Panc1 (cell line): Measurements from ENCODE around the gene TBC1D22A. TPM values are rescaled to one million over a fixed set of nuclear protein-coding genes. Genes with fewer than 3 reads are reported as not detected.

Source experiments
- ATAC-seq: fragments of 200-7000 bp; cut with Tn5 transposase; 2 replicates; pipeline ENCODE4 v1.9.1; 2020; ENCODE audit warnings: mild to moderate bottlenecking, moderate library complexity
- BruUV-seq: library from RNA; stranded (reverse); fragments of 400-500 nt; replicated peaks from 2 replicates; lab custom pipeline; 2021; lab: Mats Ljungman, UMichigan
- CTCF ChIA-PET: fragments of 300-600 bp; sonication (Branson Sonifier 250); formaldehyde crosslinking; loops from one replicate; lab custom pipeline; 2022; ENCODE audit warnings: antibody characterized with exemption; lab: Charles Lee
- POLR2A ChIA-PET: fragments of 300-600 bp; sonication (Branson Sonifier 250); formaldehyde crosslinking; loops from one replicate; lab custom pipeline; 2022; ENCODE audit warnings: antibody characterized with exemption; lab: Charles Lee
- DNase-seq: peaks from one replicate; pipeline ENCODE4 v3.0.0-alpha.2; 2010; ENCODE audit warnings: low read depth, low spot score
- H3K27ac ChIP-seq: 2 replicates; pipeline ENCODE4 v1.5.1; 2011; ENCODE audit warnings: mild to moderate bottlenecking, low read length, inconsistent platforms
- H3K27me3 ChIP-seq: fragments of 200-500 bp; sonication (Bioruptor generic); 2 replicates; pipeline ENCODE4 v1.6.0; 2014; ENCODE audit warnings: low read length, inconsistent platforms; ENCODE audit not compliant: control insufficient read depth, insufficient read depth
- H3K36me3 ChIP-seq: fragments of 200-500 bp; sonication (Bioruptor generic); 2 replicates; pipeline ENCODE4 v1.5.1; 2014; ENCODE audit warnings: inconsistent platforms, mild to moderate bottlenecking, low read length, moderate library complexity; ENCODE audit not compliant: control insufficient read depth, insufficient read depth
- H3K4me1 ChIP-seq: 2 replicates; pipeline ENCODE4 v1.5.1; 2011; ENCODE audit warnings: inconsistent platforms, mild to moderate bottlenecking, low read length, moderate library complexity; ENCODE audit not compliant: control insufficient read depth, insufficient read depth
- H3K4me3 ChIP-seq, 2 experiments: 2 replicates each; pipeline ENCODE4 v1.5.1; 2011 to 2012; ENCODE audit warnings: low read depth in 2 of 2, low read length in 2 of 2, mild to moderate bottlenecking in 2 of 2, inconsistent platforms in 1 of 2, moderate library complexity in 1 of 2
- H3K9me3 ChIP-seq: fragments of 200-500 bp; sonication (Bioruptor generic); 2 replicates; pipeline ENCODE4 v1.5.1; 2014; ENCODE audit warnings: low read depth, mild to moderate bottlenecking, inconsistent platforms, low read length, moderate library complexity; ENCODE audit not compliant: control insufficient read depth, insufficient read depth
- CTCF ChIP-seq: fragments of 450-650 bp; IDR thresholded peaks from 2 replicates; pipeline ENCODE4 v1.5.1; 2017; ENCODE audit warnings: mild to moderate bottlenecking
- POLR2AphosphoS5 ChIP-seq: IDR thresholded peaks from 2 replicates; pipeline ENCODE4 v1.6.1; 2012; ENCODE audit warnings: mild to moderate bottlenecking, low read depth, low read length, moderate library complexity
- REST ChIP-seq, 2 experiments: IDR thresholded peaks; 2 replicates each; pipeline ENCODE4 v1.6.1; 2011 to 2012; ENCODE audit warnings: low read depth in 2 of 2, control low read depth in 1 of 2, low read length in 1 of 2, mild to moderate bottlenecking in 1 of 2, moderate library complexity in 1 of 2; ENCODE audit not compliant: insufficient read depth in 1 of 2
- SIN3A ChIP-seq: IDR thresholded peaks from 2 replicates; pipeline ENCODE4 v1.6.1; 2012; ENCODE audit warnings: low read depth, mild to moderate bottlenecking, low read length, moderate library complexity, borderline replicate concordance; ENCODE audit not compliant: insufficient read depth
- in situ Hi-C: cut with HindIII; loops from 2 replicates; pipeline ENCODE4 v1.10.0; 2016; ENCODE audit warnings: low sequenced_read_pairs, low pct_unique_long_range_greater_than_20kb
- intact Hi-C: fragments of 100-400 bp; cut with micrococcal nuclease; formaldehyde crosslinking; loops from one replicate; pipeline ENCODE4 v1.10.0; 2022; ENCODE audit not compliant: unreplicated experiment
- total RNA-seq: library from RNA; stranded (reverse); gene quantifications from one replicate; pipeline ENCODE4 v1.2.1, GENCODE V29; 2021; ENCODE audit not compliant: unreplicated experiment

TBC1D22A gene
- total RNA-seq, 1 experiment from 2014 or later, result 28.7 TPM

GRCh38 chr22:47017245-47017644, 254.8 kb downstream of the TBC1D22A start:
- POLR2A ChIA-PET, result no interaction called here
- BruUV-seq, result no TSS peak
- DNase-seq (no peak), ATAC-seq (no peak)
- TF ChIP-seq SIN3A (no peak), CTCF (no peak)
- Histone ChIP-seq H3K4me3 (no peak overlapping the region), H3K36me3 (no peaks in the 10 kb centered on the region), H3K9me3 (no peaks in the 10 kb centered on the region), H3K27ac (no peak overlapping the region), H3K4me1 (no peaks in the 10 kb centered on the region), H3K27me3 (no peaks in the 10 kb centered on the region)
- intact Hi-C loops, result no loop called here
- CTCF ChIA-PET, result no interaction called here
- in situ Hi-C loops, result no loop called here

- no peak overlapping the region for H3K27ac ChIP-seq
- H3K9me3 ChIP-seq, result no peaks in the 10 kb centered on the region
- in situ Hi-C loops, result no loop called here
- no peaks in the 10 kb centered on the region for H3K27me3 ChIP-seq
- ATAC-seq (no peak), DNase-seq (no peak)
- TF ChIP-seq POLR2AphosphoS5, result no peak
- TF ChIP-seq REST (IDR thresholded peaks at IDR 0.05; ENCODE audit: insufficient read depth in 1 of 2, low read depth in 2 of 2, low read length in 1 of 2), result no peak
- TF ChIP-seq CTCF, result no peak
- intact Hi-C loops, result no loop called here
- no peak overlapping the region for H3K4me3 ChIP-seq
- CTCF ChIA-PET, result no interaction called here
- H3K4me1 ChIP-seq, result no peaks in the 10 kb centered on the region
- no TSS peak for BruUV-seq
- no peaks in the 10 kb centered on the region for H3K36me3 ChIP-seq
- POLR2A ChIA-PET, result no interaction called here
Observed at GRCh38 chr22:47018010-47018910, 255.8 kb downstream of the TBC1D22A start.
